IgD-negative memory B cell (primary cell): ENCODE results near the gene KCTD14. TPM values are rescaled to one million over a fixed set of nuclear protein-coding genes. Genes with fewer than 3 reads are reported as not detected.
"Not testable (repeated sequence)": the region's sequence is repeated elsewhere in the genome, so short reads cannot be mapped to it uniquely, and the experiment has no call there.

Experiments
- H3K27ac Mint-ChIP-seq, 3 donors: one replicate each; pipeline ENCODE4 v1.8.0; 2020 to 2022; ENCODE audit warnings: mild to moderate bottlenecking in 3 of 3, mixed read lengths in 3 of 3, moderate library complexity in 1 of 3
- H3K27me3 Mint-ChIP-seq: one replicate; pipeline ENCODE4 v1.8.0; 2021; ENCODE audit warnings: mixed read lengths
- H3K36me3 Mint-ChIP-seq: one replicate; pipeline ENCODE4 v1.8.0; 2020; ENCODE audit warnings: mild to moderate bottlenecking, mixed read lengths
- H3K4me1 Mint-ChIP-seq, 3 donors: one replicate each; pipeline ENCODE4 v1.8.0; 2020 to 2022; ENCODE audit warnings: mixed read lengths in 3 of 3, mild to moderate bottlenecking in 1 of 3
- H3K4me3 Mint-ChIP-seq, 4 donors: one replicate each; pipeline ENCODE4 v1.8.0; 2020 to 2022; ENCODE audit warnings: mild to moderate bottlenecking in 4 of 4, mixed read lengths in 4 of 4, moderate library complexity in 3 of 4
- H3K9me3 Mint-ChIP-seq, 3 donors: one replicate each; pipeline ENCODE4 v1.8.0; 2020 to 2021; ENCODE audit warnings: mixed read lengths in 3 of 3, mild to moderate bottlenecking in 1 of 3
- polyA plus RNA-seq: library from polyadenylated mRNA; unstranded; fragments of 300-500 nt; fragmentation: Illumina TruSeq; gene quantifications from one replicate; pipeline ENCODE4 v1.2.3, GENCODE V29; 2021

KCTD14 gene
- polyA plus RNA-seq, 1 donor from 2014 or later = 0.30 TPM

- peak overlapping the region in 1 of 4 donors; percentile 37 for H3K4me3 Mint-ChIP-seq
- no peaks in the 10 kb centered on the region for H3K36me3 Mint-ChIP-seq
- H3K27me3 Mint-ChIP-seq = peaks cover 2% of the 10 kb centered on the region
- no peak overlapping the region for H3K27ac Mint-ChIP-seq
- peaks cover 5 to 12% (median 8%) of the 10 kb centered on the region in 3 donors for H3K4me1 Mint-ChIP-seq
- H3K9me3 Mint-ChIP-seq = no peaks in the 10 kb centered on the region
These were observed 15.7 kb upstream of the KCTD14 start for GRCh38 chr11:78038697-78039313.

- Mint-ChIP-seq H3K9me3 (no peaks in the 10 kb centered on the region), H3K4me1 (peaks cover 5 to 12% (median 8%) of the 10 kb centered on the region in 3 donors), H3K36me3 (no peaks in the 10 kb centered on the region), H3K27ac (no peak overlapping the region), H3K27me3 (peaks cover 2% of the 10 kb centered on the region), H3K4me3 (no peak overlapping the region)
These were observed 14.9 kb upstream of the KCTD14 start for GRCh38 chr11:78037825-78038620.

GRCh38 chr11:78037056-78037455, 14.0 kb upstream of the KCTD14 start:
- H3K27ac Mint-ChIP-seq = no peak overlapping the region
- H3K4me3 Mint-ChIP-seq = no peak overlapping the region
- no peaks in the 10 kb centered on the region for H3K36me3 Mint-ChIP-seq

GRCh38 chr11:78036313-78036712, 13.2 kb upstream of the KCTD14 start:
- no peaks in the 10 kb centered on the region for H3K9me3 Mint-ChIP-seq
- no peak overlapping the region for H3K4me3 Mint-ChIP-seq
- H3K27me3 Mint-ChIP-seq = peaks cover 2% of the 10 kb centered on the region
- H3K27ac Mint-ChIP-seq = no peak overlapping the region
- H3K4me1 Mint-ChIP-seq = peaks cover 5 to 12% (median 8%) of the 10 kb centered on the region in 3 donors
- no peaks in the 10 kb centered on the region for H3K36me3 Mint-ChIP-seq

More at GRCh38 chr11:78037056-78037455, 14.0 kb upstream of the KCTD14 start:
- Mint-ChIP-seq H3K4me1 (peaks cover 5 to 12% (median 8%) of the 10 kb centered on the region in 3 donors), H3K9me3 (no peaks in the 10 kb centered on the region), H3K27me3 (peaks cover 2% of the 10 kb centered on the region)

GRCh38 chr11:78034623-78035022, 11.5 kb upstream of the KCTD14 start:
- H3K27me3 Mint-ChIP-seq = peaks cover 5% of the 10 kb centered on the region
- H3K9me3 Mint-ChIP-seq = no peaks in the 10 kb centered on the region
- no peak overlapping the region for H3K27ac Mint-ChIP-seq
- peaks cover 4 to 5% (median 5%) of the 10 kb centered on the region in 3 donors for H3K4me1 Mint-ChIP-seq
- H3K4me3 Mint-ChIP-seq = no peak overlapping the region
- no peaks in the 10 kb centered on the region for H3K36me3 Mint-ChIP-seq

- Mint-ChIP-seq H3K27me3 (peaks cover 5% of the 10 kb centered on the region), H3K4me3 (no peak overlapping the region), H3K36me3 (no peaks in the 10 kb centered on the region), H3K27ac (no peak overlapping the region), H3K4me1 (peaks cover 4 to 5% (median 4%) of the 10 kb centered on the region in 3 donors), H3K9me3 (no peaks in the 10 kb centered on the region)
These were observed 10.0 kb upstream of the KCTD14 start for GRCh38 chr11:78033040-78033439.

GRCh38 chr11:78032090-78032489, 9.0 kb upstream of the KCTD14 start:
- H3K4me1 Mint-ChIP-seq = peaks cover 4 to 5% (median 4%) of the 10 kb centered on the region in 3 donors
- no peak overlapping the region for H3K27ac Mint-ChIP-seq
- H3K27me3 Mint-ChIP-seq = peaks cover 5% of the 10 kb centered on the region
- no peak overlapping the region for H3K4me3 Mint-ChIP-seq
- H3K9me3 Mint-ChIP-seq = no peaks in the 10 kb centered on the region
- H3K36me3 Mint-ChIP-seq = peaks cover 2% of the 10 kb centered on the region

GRCh38 chr11:78031629-78032028, 8.6 kb upstream of the KCTD14 start:
- Mint-ChIP-seq H3K27me3 (peaks cover 5% of the 10 kb centered on the region), H3K27ac (no peak overlapping the region), H3K4me1 (peaks cover 4 to 5% (median 4%) of the 10 kb centered on the region in 3 donors), H3K36me3 (peaks cover 2% of the 10 kb centered on the region), H3K9me3 (no peaks in the 10 kb centered on the region), H3K4me3 (no peak overlapping the region)

GRCh38 chr11:78030429-78031325, 7.6 kb upstream of the KCTD14 start:
- peak overlapping the region in 1 of 3 donors; percentile 81 for H3K27ac Mint-ChIP-seq
- peaks cover 4 to 5% (median 4%) of the 10 kb centered on the region in 3 donors for H3K4me1 Mint-ChIP-seq
- peaks cover 0 to 4% (median 0%) of the 10 kb centered on the region in 3 donors for H3K9me3 Mint-ChIP-seq
- peaks cover 2% of the 10 kb centered on the region for H3K36me3 Mint-ChIP-seq
- peaks cover 5% of the 10 kb centered on the region for H3K27me3 Mint-ChIP-seq
- no peak overlapping the region for H3K4me3 Mint-ChIP-seq

GRCh38 chr11:78028423-78028822, 5.3 kb upstream of the KCTD14 start:
- not testable (repeated sequence) for H3K4me1 Mint-ChIP-seq, H3K27me3 Mint-ChIP-seq, H3K27ac Mint-ChIP-seq, H3K36me3 Mint-ChIP-seq, H3K9me3 Mint-ChIP-seq, H3K4me3 Mint-ChIP-seq

- H3K36me3 Mint-ChIP-seq = peaks cover 2% of the 10 kb centered on the region
- H3K4me1 Mint-ChIP-seq = peaks cover 0 to 1% (median under 1%) of the 10 kb centered on the region in 3 donors
- H3K27ac Mint-ChIP-seq = no peak overlapping the region
- H3K9me3 Mint-ChIP-seq = peaks cover 0 to 7% (median 2%) of the 10 kb centered on the region in 3 donors
- H3K4me3 Mint-ChIP-seq = no peak overlapping the region
- peaks cover 8% of the 10 kb centered on the region for H3K27me3 Mint-ChIP-seq
These were observed 4.7 kb upstream of the KCTD14 start for GRCh38 chr11:78027759-78028158.

- Mint-ChIP-seq H3K4me3 (no peak overlapping the region), H3K27ac (no peak overlapping the region), H3K9me3 (peaks cover 0 to 7% (median 2%) of the 10 kb centered on the region in 3 donors), H3K27me3 (peaks cover 17% of the 10 kb centered on the region), H3K4me1 (peaks cover 0 to 3% (median 3%) of the 10 kb centered on the region in 3 donors), H3K36me3 (peaks cover 2% of the 10 kb centered on the region)
These were observed 2.3 kb upstream of the KCTD14 start for GRCh38 chr11:78025378-78025777.

- H3K9me3 Mint-ChIP-seq = peaks cover 0 to 7% (median 2%) of the 10 kb centered on the region in 3 donors
- peaks cover 15% of the 10 kb centered on the region for H3K27me3 Mint-ChIP-seq
- no peak overlapping the region for H3K27ac Mint-ChIP-seq
- H3K36me3 Mint-ChIP-seq = peaks cover 2% of the 10 kb centered on the region
- H3K4me1 Mint-ChIP-seq = peaks cover 0 to 3% (median 3%) of the 10 kb centered on the region in 3 donors
- H3K4me3 Mint-ChIP-seq = no peak overlapping the region
These were observed 350 bp upstream of the KCTD14 start for GRCh38 chr11:78023426-78023825.

- Mint-ChIP-seq H3K27ac (no peak overlapping the region), H3K4me3 (no peak overlapping the region), H3K9me3 (peaks cover 0 to 7% (median 2%) of the 10 kb centered on the region in 3 donors), H3K36me3 (no peaks in the 10 kb centered on the region), H3K27me3 (peaks cover 16% of the 10 kb centered on the region), H3K4me1 (peaks cover 0 to 3% (median 3%) of the 10 kb centered on the region in 3 donors)
These were observed 1.5 kb downstream of the KCTD14 start for GRCh38 chr11:78021611-78022010.

- H3K4me3 Mint-ChIP-seq = no peak overlapping the region
- peak overlapping the region in 1 of 3 donors; percentile 73 for H3K27ac Mint-ChIP-seq
- H3K4me1 Mint-ChIP-seq = peaks cover 0 to 7% (median 3%) of the 10 kb centered on the region in 3 donors
- no peaks in the 10 kb centered on the region for H3K36me3 Mint-ChIP-seq
- peaks cover 0 to 3% (median 2%) of the 10 kb centered on the region in 3 donors for H3K9me3 Mint-ChIP-seq
- peaks cover 19% of the 10 kb centered on the region for H3K27me3 Mint-ChIP-seq
These were observed 2.8 kb downstream of the KCTD14 start for GRCh38 chr11:78020246-78020645.
